ENCODE data around the gene MCUR1. TPM values are rescaled to one million over a fixed set of nuclear protein-coding genes. Genes with fewer than 3 reads are reported as not detected.

MCUR1 gene
- total RNA-seq, 1 experiment from 2014 or later = 16.4 TPM

DNA sequence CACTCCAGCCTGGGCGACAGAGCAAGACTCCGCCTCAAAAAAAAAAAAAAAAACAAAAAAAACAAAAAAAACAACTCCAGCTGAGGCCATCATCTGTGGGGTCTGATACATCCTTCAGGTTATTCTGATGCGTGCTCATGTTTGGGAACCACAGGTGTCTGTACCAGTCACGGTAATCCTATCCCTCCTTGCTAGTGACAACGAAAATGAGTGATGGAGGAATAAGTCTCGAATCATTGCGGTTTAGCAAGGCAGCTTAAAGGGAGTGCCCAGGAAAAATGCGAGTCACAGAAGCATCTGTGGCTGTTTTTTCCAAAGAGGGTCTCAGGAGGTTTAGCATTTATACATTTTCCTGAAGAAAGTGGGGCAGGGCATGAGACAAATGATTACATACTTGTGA lies 48.8 kb downstream of the MCUR1 start:
- no peak overlapping the region for H3K27ac Mint-ChIP-seq (ENCODE audit: unreplicated experiment)
- TF ChIP-seq, protein P1, sequence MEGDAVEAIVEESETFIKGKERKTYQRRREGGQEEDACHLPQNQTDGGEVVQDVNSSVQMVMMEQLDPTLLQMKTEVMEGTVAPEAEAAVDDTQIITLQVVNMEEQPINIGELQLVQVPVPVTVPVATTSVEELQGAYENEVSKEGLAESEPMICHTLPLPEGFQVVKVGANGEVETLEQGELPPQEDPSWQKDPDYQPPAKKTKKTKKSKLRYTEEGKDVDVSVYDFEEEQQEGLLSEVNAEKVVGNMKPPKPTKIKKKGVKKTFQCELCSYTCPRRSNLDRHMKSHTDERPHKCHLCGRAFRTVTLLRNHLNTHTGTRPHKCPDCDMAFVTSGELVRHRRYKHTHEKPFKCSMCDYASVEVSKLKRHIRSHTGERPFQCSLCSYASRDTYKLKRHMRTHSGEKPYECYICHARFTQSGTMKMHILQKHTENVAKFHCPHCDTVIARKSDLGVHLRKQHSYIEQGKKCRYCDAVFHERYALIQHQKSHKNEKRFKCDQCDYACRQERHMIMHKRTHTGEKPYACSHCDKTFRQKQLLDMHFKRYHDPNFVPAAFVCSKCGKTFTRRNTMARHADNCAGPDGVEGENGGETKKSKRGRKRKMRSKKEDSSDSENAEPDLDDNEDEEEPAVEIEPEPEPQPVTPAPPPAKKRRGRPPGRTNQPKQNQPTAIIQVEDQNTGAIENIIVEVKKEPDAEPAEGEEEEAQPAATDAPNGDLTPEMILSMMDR (IDR thresholded peaks at IDR 0.05; ENCODE audit: unreplicated experiment) = no peak
- H3K9me3 Mint-ChIP-seq (ENCODE audit: low read depth, unreplicated experiment) = no peaks in the 10 kb centered on the region
- no peak overlapping the region for H3K4me3 Mint-ChIP-seq (ENCODE audit: low read depth, unreplicated experiment)
- no TSS peak for BruUV-seq (replicated peaks)
- CTCF ChIA-PET = no interaction called here
- peaks cover 12% of the 10 kb centered on the region for H3K4me1 Mint-ChIP-seq (ENCODE audit: low read depth, unreplicated experiment)
- intact Hi-C loops (cut with micrococcal nuclease; ENCODE audit: unreplicated experiment) = no loop called here
- no peaks in the 10 kb centered on the region for H3K27me3 Mint-ChIP-seq (ENCODE audit: unreplicated experiment)
- no peak for DNase-seq
- no peaks in the 10 kb centered on the region for H3K36me3 Mint-ChIP-seq (ENCODE audit: insufficient read depth, unreplicated experiment)

DNA sequence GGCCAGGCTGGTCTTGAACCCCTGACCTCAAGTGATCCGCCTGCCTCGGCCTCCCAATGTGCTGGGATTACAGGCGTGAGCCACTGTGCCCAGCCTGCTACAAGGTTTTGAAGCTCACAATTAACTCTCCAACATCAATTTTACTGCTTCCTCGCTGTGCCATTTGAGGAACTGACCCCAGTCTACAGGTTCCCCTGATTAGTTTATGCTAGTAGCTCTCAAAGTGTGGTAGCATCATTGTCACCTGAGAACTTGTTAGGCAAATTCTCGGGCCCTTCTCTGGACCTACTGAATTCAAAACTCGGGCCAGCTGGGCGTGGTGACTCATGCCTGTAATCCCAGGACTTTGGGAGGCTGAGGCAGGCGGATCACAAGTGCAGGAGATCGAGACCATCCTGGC lies 49.4 kb downstream of the MCUR1 start:
- H3K36me3 Mint-ChIP-seq (ENCODE audit: insufficient read depth, unreplicated experiment) = no peaks in the 10 kb centered on the region
- H3K4me1 Mint-ChIP-seq (ENCODE audit: low read depth, unreplicated experiment) = peaks cover 12% of the 10 kb centered on the region
- intact Hi-C loops (cut with micrococcal nuclease; ENCODE audit: unreplicated experiment) = no loop called here
- no TSS peak for BruUV-seq (replicated peaks)
- H3K9me3 Mint-ChIP-seq (ENCODE audit: low read depth, unreplicated experiment) = no peaks in the 10 kb centered on the region
- TF ChIP-seq, protein P1 (IDR thresholded peaks at IDR 0.05; ENCODE audit: unreplicated experiment) = no peak
- no peaks in the 10 kb centered on the region for H3K27me3 Mint-ChIP-seq (ENCODE audit: unreplicated experiment)
- H3K27ac Mint-ChIP-seq (ENCODE audit: unreplicated experiment) = no peak overlapping the region
- CTCF ChIA-PET = no interaction called here
- no peak overlapping the region for H3K4me3 Mint-ChIP-seq (ENCODE audit: low read depth, unreplicated experiment)
- no peak for DNase-seq

DNA sequence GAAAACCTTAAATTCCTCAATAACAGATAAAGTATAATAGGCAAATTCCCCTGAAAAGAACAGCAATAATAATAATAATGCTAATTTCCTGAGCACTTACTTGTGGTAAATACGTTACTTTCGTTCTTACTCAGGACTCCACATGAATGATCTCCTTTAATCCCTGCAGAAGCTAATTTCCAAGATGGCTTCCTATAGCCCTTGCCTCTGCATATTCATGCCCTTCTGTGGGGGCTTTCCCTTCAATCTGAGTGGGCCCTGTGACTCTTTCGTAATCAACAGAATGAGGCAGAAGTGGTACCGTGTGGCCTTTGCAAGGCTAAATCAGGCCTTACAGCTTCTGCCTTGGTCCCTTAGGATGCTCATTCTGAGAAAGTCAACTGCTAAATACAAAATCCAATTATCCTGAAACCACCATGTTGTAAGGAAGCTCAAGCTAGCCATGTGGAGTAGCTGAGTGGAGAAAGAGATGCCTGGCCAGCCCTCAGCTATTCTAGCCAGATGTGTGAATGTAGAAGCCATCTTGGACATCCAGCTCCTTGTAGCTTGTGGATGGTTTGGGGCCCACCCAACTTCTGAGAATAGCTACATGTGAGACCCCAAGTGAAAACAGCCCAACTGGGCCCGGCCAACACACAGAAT lies 50.5 kb downstream of the MCUR1 start:
- intact Hi-C loops (cut with micrococcal nuclease; ENCODE audit: unreplicated experiment) = no loop called here
- peaks cover 12% of the 10 kb centered on the region for H3K4me1 Mint-ChIP-seq (ENCODE audit: low read depth, unreplicated experiment)
- no peaks in the 10 kb centered on the region for H3K27me3 Mint-ChIP-seq (ENCODE audit: unreplicated experiment)
- TF ChIP-seq, protein P1 (IDR thresholded peaks at IDR 0.05; ENCODE audit: unreplicated experiment) = no peak
- H3K27ac Mint-ChIP-seq (ENCODE audit: unreplicated experiment) = no peak overlapping the region
- no peak overlapping the region for H3K4me3 Mint-ChIP-seq (ENCODE audit: low read depth, unreplicated experiment)
- H3K9me3 Mint-ChIP-seq (ENCODE audit: low read depth, unreplicated experiment) = no peaks in the 10 kb centered on the region
- no peak for DNase-seq
- no peaks in the 10 kb centered on the region for H3K36me3 Mint-ChIP-seq (ENCODE audit: insufficient read depth, unreplicated experiment)
- no TSS peak for BruUV-seq (replicated peaks)
- CTCF ChIA-PET = no interaction called here

DNA sequence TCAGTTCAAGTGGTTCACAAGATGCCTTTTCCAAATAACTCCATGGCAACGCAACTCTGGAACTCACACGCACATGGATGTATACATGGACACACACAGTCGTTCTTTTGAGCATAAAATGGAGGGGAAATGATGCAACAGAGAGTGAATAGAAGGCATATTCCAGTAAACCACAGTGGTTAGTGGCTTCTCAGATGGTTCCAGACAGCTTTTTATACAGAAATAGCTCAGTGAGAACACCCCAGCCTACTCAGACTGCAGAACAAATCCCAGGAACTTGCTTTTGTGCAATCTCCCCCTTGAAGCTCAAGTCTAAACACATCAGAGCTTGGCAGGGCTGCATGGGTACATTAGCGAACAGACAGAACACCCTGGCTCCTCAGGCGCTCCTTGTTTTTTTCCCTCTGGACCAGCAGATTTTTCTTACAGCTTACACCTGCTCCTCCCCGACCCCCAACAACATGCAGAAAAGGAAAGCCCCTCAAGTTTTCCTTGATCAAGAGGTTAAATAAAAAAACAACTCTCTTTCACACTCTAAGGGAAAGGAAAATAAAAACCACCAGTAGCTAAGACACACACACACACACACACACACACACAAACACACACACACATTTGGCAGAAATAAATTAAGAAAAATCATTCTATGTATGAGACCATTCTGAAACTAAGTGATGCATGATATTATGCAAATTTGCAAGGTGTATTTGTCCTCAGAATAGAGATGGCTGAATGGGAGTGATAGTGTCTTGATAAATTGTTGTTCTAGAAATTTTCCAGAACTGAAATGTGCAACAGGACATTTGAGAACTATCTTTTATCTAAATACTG lies 51.5 kb downstream of the MCUR1 start:
- Mint-ChIP-seq H3K27me3 (ENCODE audit: unreplicated experiment) (no peaks in the 10 kb centered on the region), H3K9me3 (ENCODE audit: low read depth, unreplicated experiment) (no peaks in the 10 kb centered on the region), H3K4me3 (ENCODE audit: low read depth, unreplicated experiment) (no peak overlapping the region), H3K36me3 (ENCODE audit: insufficient read depth, unreplicated experiment) (no peaks in the 10 kb centered on the region), H3K4me1 (ENCODE audit: low read depth, unreplicated experiment) (peaks cover 12% of the 10 kb centered on the region), H3K27ac (ENCODE audit: unreplicated experiment) (no peak overlapping the region)
- CTCF ChIA-PET = interaction anchor here (0.5 kb wide), 1 partner anchor 367 kb away, joined by 4 read pairs; no protein-coding TSS in a partner anchor
- DNase-seq = no peak
- intact Hi-C loops (cut with micrococcal nuclease; ENCODE audit: unreplicated experiment) = no loop called here
- TF ChIP-seq, protein P1 (IDR thresholded peaks at IDR 0.05; ENCODE audit: unreplicated experiment) = no peak
- BruUV-seq (replicated peaks) = no TSS peak

All from Calu3 (cell line).